GM23248 (cell line): ENCODE results near the gene PTGDR.

Experiments
- EZH2 ChIP-seq: fragments of 200-600 bp; sonication (generic); IDR thresholded peaks from 2 replicates; pipeline ENCODE4 v1.6.1; 2018; ENCODE audit warnings: antibody characterized with exemption, mild to moderate bottlenecking; ENCODE audit not compliant: insufficient read depth, poor library complexity, severe bottlenecking
- EZH2phosphoT487 ChIP-seq: fragments of 200-600 bp; sonication (generic); IDR thresholded peaks from 2 replicates; pipeline ENCODE4 v1.6.1; 2018; ENCODE audit warnings: antibody characterized with exemption, moderate library complexity, mild to moderate bottlenecking, low read depth; ENCODE audit not compliant: insufficient read depth

GRCh38 chr14:52318062-52318461 is 50.6 kb downstream of the PTGDR start:
- no peak for TF ChIP-seq EZH2phosphoT487
- no peak for TF ChIP-seq EZH2
